DMS153 (cell line): ENCODE measurements around the gene MINDY4.

Experiments used
- DNase-seq: peaks from one replicate; lab custom pipeline; 2025; lab: John Stamatoyannopoulos, UW

The MINDY4 gene

DNA sequence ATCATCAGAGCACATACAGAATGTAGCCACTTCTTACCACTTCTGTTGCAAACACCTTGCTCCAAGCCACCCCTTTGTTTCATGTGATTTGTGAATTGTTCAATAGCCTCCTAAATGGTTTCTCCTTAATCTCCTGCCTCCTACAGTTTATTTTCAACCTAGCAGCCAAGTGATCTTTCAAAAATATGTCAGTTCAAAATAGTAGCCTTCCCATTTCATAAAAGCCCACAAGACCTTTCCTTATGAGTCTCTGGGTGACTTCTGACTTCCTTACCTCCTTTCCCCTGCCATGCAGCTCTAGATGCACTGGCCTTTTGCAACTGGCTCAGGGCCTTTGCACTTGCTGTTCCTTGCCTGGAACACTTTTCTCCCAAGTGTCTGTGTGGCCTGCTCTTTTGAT lies 4.8 kb downstream of the MINDY4 start:
- DNase-seq = no peak

DNA sequence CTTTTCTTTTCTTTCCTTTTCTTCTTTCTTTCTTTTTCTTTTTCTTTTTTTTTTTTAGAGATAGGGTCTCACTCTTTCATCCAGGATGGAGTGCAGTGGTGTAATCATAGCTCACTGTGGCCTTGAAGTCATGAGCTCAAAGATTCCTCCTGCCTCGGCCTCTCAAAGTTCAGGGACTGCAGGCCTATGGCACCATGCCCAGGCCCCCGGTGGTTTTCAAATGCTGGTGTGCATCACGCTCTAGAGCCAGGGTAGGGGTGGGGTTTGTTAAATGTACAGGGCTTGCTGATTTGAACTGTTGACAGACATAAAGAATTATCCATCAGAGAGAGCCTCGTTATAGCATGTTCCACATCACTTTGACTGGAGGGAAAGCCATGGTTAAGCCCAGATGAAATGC lies 5.8 kb downstream of the MINDY4 start:
- no peak for DNase-seq

GRCh38 chr7:30778255-30779025 lies 7.2 kb downstream of the MINDY4 start:
- no peak for DNase-seq

GRCh38 chr7:30779574-30779973 lies 8.4 kb downstream of the MINDY4 start:
- no peak for DNase-seq

GRCh38 chr7:30780941-30781340 lies 9.7 kb downstream of the MINDY4 start:
- DNase-seq = no peak

GRCh38 chr7:30782690-30783089 lies 11.5 kb downstream of the MINDY4 start:
- DNase-seq = no peak

DNA sequence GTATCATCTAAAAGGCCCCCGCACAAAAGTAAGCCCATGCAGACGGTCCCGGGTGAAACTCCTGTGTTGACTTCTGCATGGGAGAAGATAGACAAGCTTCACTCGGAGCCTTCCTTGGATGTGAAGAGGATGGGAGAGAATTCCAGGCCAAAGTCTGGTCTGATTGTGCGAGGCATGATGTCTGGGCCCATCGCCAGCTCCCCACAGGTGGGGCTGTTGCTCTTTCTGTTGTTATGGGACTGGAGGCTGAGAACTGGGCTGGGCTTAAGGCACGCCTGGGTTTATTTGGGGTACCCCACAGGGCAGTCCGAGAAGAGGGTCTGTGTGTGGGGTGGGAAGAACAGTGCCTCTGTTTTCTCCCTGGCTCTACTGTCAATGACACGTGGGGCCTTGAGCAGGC lies 14.6 kb downstream of the MINDY4 start:
- DNase-seq = no peak

DNA sequence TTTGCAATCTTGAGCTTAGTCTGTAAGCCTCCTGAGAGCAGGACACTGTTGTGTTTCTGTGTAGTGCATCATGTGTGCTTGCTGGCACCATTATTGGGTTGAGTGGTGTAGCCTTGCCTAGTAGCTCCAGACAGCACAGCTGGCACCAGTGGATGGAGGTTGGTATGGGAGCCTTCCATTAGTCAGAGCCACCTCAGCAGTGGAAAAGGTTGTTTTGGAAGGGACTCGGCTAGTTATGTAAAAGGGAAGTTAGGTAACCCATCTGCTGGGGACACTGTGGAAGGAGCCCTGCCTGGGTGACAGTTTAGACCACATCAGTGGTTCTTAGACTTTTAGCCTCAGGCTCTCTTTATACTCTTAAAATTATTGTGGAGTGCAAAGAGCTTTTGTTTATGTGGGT lies 16.3 kb downstream of the MINDY4 start:
- DNase-seq = no peak

DNA sequence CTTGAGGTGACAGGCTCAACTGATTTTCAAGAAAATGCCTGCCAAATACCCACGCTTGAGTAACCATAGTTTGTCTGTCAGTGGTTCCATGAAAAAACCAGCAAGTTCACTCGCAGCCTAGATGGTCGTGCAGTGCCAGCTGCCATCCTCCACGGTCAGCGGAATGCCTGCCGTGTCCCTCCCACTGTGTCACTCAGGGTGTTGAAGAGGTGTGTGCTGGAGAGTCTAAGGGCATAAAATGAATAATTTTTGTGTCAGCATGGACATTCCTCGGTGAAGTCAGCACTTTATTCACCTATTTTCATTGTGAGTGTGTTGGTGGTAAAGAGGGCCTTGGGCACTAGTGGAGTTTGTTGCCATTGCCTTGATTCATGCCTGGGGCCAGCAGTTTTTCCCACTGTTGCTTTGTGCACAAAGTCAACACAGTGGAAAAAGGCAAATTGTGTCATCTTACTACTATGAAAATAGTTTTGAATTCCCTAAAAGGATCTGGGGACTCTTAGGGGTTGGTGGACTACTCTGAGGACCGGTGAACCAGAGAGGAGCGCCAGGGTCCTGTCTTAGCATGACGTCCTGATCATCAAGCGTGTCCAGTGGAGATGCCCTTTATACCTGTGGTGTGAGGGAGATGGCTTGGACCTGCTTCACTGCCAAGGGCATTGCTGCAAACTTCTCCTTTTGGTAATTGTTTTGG lies 17.6 kb downstream of the MINDY4 start:
- DNase-seq = no peak

- no peak for DNase-seq
Measured at GRCh38 chr7:30789334-30789711, 18.1 kb downstream of the MINDY4 start.

DNA sequence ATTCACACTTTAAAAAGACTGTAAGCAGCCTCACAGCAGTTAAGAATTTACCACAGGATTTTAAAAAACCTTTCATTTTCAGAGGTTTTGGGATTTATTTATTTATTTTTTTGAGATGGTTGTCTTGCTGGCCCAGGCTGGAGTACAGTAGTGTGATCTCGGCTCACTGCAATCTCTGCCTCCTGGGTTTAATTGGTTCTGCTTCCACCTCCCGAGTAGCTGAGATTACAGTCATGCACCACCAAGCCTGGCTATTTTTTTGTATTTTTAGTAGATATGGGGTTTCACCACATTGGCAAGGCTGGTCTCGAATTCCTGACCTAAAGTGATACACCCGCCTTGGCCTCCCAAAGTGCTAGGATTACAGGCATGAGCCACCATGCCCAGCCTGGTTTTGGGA lies 19.1 kb downstream of the MINDY4 start:
- DNase-seq = no peak

- DNase-seq = no peak
Measured at GRCh38 chr7:30791114-30791513, 19.9 kb downstream of the MINDY4 start.

DNA sequence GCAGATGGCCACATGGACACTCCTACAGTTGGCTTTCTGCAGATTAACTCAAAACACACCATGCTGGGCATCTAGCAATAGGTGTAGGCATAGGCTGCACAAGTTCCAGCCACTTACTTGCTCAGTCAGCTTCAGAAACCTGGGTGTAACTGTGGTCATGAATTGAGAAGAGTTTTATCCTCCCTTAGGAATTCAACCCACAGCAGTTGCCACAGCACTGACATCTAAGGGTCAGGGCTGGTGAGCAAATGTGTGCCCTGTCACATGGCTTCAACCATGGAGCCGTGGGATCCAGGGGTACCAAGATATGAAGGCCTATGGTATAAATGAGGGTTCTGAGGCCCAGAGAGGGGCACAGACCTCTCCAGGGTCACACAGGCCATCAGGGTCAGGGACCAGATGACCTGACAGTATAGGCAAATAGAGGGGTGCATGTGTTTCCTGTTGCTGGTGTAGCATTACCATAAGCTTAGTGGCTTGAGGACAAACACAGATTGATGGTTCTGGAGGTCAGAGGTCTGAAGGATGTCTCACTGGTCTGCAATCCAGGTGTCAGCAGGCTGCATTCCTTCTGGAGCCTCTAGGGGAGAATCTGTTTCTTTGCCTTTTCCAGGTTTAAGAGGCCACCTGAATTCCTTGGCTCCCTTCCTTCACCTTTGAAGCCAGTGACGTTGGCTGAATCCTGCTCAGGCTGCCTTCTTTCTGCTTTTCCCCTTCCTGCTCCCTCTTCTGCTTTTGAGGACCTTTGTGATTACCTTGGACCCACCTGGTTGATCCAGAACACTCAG lies 24.1 kb downstream of the MINDY4 start:
- DNase-seq = no peak

DNA sequence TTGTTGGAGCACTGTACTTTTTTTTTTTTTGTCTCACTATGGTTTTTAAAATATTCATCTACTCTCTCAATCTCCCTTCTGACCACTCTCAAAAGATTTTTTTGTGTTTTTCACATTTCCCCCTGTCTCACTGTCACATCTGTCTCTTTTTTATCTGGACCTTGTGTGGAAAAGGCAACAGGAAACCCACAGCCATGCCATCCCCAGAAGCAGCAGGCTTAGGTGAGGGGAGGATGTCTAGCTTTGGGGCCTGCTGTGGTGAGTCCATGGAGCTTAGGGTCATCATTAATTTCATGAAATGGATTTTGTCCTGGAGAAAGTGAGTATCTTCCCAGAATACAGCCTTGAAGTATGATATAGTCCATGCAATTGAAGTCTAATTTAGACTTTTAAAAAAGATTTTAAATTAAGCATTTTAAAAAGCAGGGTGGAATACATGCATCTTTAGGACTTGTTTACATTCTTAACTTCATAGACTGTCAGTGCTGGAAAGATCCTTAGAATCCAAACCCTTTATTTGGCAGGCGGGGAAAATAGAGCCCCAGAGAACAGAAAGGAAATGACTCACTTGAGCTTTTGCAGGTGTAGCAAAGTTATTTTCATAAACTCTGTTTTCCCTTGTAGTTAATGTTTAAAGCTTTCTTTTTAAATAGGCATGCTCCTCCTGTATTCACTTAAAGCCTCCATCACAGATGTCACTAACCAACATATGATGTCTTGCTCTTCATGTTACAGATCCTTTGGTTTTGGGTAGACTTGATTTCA lies 25.1 kb downstream of the MINDY4 start:
- DNase-seq = no peak

GRCh38 chr7:30797176-30798040 lies 26.2 kb downstream of the MINDY4 start:
- DNase-seq = no peak

DNA sequence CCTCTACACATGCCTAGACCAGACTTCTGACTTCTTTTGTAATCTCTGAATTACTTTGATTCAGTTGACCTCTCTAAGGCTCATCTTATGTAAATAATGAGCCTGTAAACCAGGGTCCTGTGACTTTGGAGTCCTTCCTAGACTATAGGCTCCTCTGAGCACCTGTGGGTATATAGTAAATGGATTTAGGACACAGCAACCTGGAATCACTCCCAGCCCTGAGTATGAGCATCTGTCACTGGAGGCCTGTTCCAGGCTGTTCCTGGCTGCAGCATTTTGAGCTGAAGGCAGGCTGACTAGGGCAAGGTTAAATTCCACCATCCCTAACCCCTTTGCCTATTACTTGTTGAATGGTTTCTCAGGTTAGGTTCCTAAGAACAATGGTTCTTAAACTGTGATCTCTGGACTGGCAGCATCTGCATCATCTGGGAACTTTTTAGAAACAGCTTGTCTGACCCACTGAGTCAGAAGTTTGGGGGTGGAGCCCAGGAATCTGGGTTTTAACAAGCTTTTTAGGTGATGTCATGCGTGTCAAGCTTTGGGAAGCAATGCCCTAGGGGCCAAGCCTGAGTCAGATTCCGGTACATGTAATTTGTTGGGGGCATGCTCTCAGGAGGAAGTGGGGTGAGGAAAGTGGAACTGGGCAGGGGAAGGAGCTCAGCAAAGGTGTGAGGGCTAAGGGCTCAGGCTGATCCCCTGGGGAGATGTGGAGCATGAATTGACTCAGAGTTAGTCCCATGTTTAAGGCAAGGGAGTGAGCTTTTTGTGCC lies 28.2 kb downstream of the MINDY4 start:
- DNase-seq = no peak

GRCh38 chr7:30799976-30800661 lies 28.9 kb downstream of the MINDY4 start:
- no peak for DNase-seq

DNA sequence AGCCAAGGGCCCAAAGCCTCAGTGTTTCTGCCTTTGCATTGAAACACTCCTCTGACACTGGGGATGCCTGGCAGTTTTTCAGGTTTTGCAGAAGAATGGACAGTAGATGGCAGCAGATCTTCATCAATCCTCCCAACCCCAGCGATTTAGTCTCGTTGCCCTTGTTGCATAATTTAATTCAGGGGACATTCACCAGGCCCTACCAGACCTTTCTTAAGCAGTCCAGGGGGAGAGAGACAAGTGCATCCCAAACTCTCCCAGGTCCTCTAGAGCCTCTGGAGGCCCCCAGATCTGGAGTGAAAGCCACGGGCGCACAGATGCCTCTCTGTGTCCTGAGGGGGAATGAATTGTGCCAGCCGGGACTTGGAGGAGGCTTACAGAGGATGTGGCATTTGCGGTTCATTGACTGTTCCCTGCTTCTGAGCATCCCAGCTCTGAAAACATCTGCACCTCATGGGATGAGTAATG lies 29.6 kb downstream of the MINDY4 start:
- DNase-seq = peak; percentile 72

DNA sequence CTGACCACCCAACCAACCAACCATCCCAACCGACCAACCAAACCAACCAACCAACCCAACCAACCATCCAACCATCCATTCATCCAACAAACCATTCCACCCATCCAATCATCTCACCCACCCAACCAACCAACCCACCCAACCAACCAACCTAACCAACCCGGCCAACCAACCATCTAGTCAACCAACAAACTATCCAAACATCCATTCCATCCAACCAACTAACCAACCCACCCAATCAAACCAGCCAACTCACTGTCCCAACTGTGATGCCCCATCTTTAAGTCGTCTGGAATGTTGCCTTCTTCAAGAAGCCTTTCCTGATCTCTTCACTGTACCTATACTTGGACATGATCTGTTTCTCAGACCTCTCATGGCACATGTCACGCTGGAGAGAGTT lies 31.6 kb downstream of the MINDY4 start:
- DNase-seq = no peak
